GM10847 (cell line): Measurements from ENCODE around the gene PLAAT4.

Experiments used
- POLR2A ChIP-seq: IDR thresholded peaks from 2 replicates; pipeline ENCODE4 v1.6.1; 2011; ENCODE audit not compliant: insufficient read length; ENCODE audit errors: extremely low read depth

The PLAAT4 gene

GRCh38 chr11:63556404-63557013, 19.9 kb downstream of the PLAAT4 start:
- TF ChIP-seq POLR2A: no peak

GRCh38 chr11:63557570-63557969, 21.0 kb downstream of the PLAAT4 start:
- no peak for TF ChIP-seq POLR2A

- no peak for TF ChIP-seq POLR2A
Measured at GRCh38 chr11:63558459-63559157, 22.0 kb downstream of the PLAAT4 start.

- TF ChIP-seq POLR2A: no peak
Measured at GRCh38 chr11:63560506-63561180, 24.0 kb downstream of the PLAAT4 start.

- no peak for TF ChIP-seq POLR2A
Measured at GRCh38 chr11:63563201-63564055, 26.8 kb downstream of the PLAAT4 start, which contains the start of gene PLAAT2. Gene PLAAT2, minus strand, starts transcription at chr11:63563379. Its CDS starts 55 bp downstream, at chr11:63563324.

- TF ChIP-seq POLR2A: no peak
Measured at GRCh38 chr11:63564056-63564774, 27.6 kb downstream of the PLAAT4 start.

GRCh38 chr11:63564784-63565350, 28.3 kb downstream of the PLAAT4 start:
- TF ChIP-seq POLR2A: no peak

GRCh38 chr11:63567044-63567840, 30.6 kb downstream of the PLAAT4 start:
- TF ChIP-seq POLR2A: no peak

- TF ChIP-seq POLR2A: no peak
Measured at GRCh38 chr11:63569570-63569969, 33.0 kb downstream of the PLAAT4 start.

GRCh38 chr11:63572026-63572688, 35.5 kb downstream of the PLAAT4 start:
- no peak for TF ChIP-seq POLR2A

GRCh38 chr11:63573881-63574855, 37.6 kb downstream of the PLAAT4 start:
- TF ChIP-seq POLR2A: no peak
